HG03108 (cell line): Measurements from ENCODE around the gene MAGEA9B.
"Not testable (repeated sequence)": the region's sequence is repeated elsewhere in the genome, so short reads cannot be mapped to it uniquely, and the experiment has no call there.

ENCODE experiments used
- ATAC-seq: cut with Tn5 transposase; IDR thresholded peaks from one replicate; pipeline ENCODE4 v1.9.1; 2021; ENCODE audit warnings: moderate library complexity; ENCODE audit not compliant: unreplicated experiment

MAGEA9B gene

GRCh38 chrX:149539283-149540130, 47.8 kb downstream of the MAGEA9B start:
- ATAC-seq = peak; percentile 48

- not testable (repeated sequence) for ATAC-seq
Measured at GRCh38 chrX:149537474-149537873, 49.8 kb downstream of the MAGEA9B start.

- ATAC-seq = not testable (repeated sequence)
Measured at GRCh38 chrX:149534926-149535602, 52.2 kb downstream of the MAGEA9B start.

GRCh38 chrX:149533999-149534398, 53.3 kb downstream of the MAGEA9B start:
- not testable (repeated sequence) for ATAC-seq

- ATAC-seq = not testable (repeated sequence)
Measured at GRCh38 chrX:149532868-149533267, 54.4 kb downstream of the MAGEA9B start.
